Measurements from ENCODE around the gene LTC4S. TPM values are rescaled to one million over a fixed set of nuclear protein-coding genes. Genes with fewer than 3 reads are reported as not detected.

LTC4S gene
- total and polyA plus RNA-seq, 2 experiments from 2014 or later, result 5.8 to 10.1 TPM

DNA sequence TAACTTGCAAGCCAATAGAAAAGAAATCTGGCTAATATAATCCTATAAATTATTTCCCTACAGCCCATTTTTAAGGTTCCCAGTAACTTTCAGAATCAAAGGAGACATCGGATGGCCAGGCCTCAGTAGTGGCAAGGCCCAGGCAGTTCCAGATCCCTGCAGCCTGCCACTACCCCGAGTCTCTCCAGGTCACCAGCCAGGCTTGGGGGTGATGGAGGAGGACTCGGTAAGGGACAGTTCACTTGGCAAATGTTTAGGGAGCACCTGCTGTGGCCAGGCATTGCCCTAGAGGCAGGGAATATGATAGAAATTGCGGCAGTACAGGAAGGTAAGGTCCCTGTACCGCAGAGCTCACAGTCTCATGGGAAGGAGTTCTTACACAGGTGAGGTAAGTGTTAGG, 15.2 kb upstream of the LTC4S start:
- H3K36me3 ChIP-seq (ENCODE audit: insufficient read depth), result peaks cover 24% of the 10 kb centered on the region
- no peaks in the 10 kb centered on the region for H3K4me1 Mint-ChIP-seq
- no peak for DNase-seq (ENCODE audit: low spot score)

DNA sequence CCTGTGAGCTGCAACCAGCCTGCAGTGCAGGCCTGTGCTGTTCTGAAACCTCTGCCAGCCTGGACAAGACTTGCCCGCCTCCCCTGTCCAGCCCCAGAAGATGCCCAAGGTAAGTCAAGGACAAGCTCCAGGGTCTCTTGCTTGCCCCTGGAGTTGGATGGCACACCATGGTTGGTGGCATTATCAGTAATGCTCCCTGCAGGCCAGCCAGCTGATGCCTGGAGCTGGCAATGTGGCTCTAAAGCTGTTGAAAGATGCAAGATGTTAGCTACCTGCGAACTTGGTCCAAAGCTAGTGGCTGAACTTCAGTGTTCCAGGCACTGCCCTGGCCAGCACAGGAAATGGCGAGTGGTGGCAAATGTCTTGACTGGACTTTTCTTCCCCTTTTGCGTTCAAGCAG, 14.0 kb upstream of the LTC4S start:
- H2AFZ ChIP-seq, result no peak overlapping the region
- Mint-ChIP-seq H3K4me1 (no peaks in the 10 kb centered on the region), H3K27ac (no peak overlapping the region), H3K36me3 (ENCODE audit: low read depth) (peaks cover 40% of the 10 kb centered on the region), H3K27me3 (ENCODE audit: insufficient read depth, low read depth, poor library complexity) (peaks cover 4% of the 10 kb centered on the region), H3K4me3 (no peak overlapping the region), H3K9me3 (no peaks in the 10 kb centered on the region)
- peaks cover 22% of the 10 kb centered on the region for H3K36me3 ChIP-seq (ENCODE audit: insufficient read depth)
- no peak overlapping the region for H3K27ac ChIP-seq (ENCODE audit: low read depth)
- no peak overlapping the region for H3K4me3 ChIP-seq
- no peaks in the 10 kb centered on the region for H3K9me2 ChIP-seq (ENCODE audit: insufficient read depth)
- peaks cover 15% of the 10 kb centered on the region for H4K20me1 ChIP-seq (replicated peaks; ENCODE audit: insufficient read depth)
- H3K4me1 ChIP-seq (ENCODE audit: insufficient read depth), result no peaks in the 10 kb centered on the region
- ATAC-seq, result no peak
- H3K4me2 ChIP-seq, result no peak overlapping the region
- DNase-seq (ENCODE audit: low spot score), result no peak
- H3K79me2 ChIP-seq (replicated peaks; ENCODE audit: insufficient read depth), result no peaks in the 10 kb centered on the region
- peaks cover 3% of the 10 kb centered on the region; the same call in 1 of the 2 replicates for H3F3A ChIP-seq (replicated peaks; ENCODE audit: low read depth)
- H3K27me3 ChIP-seq (ENCODE audit: insufficient read depth), result no peaks in the 10 kb centered on the region
- TF ChIP-seq, protein P1, sequence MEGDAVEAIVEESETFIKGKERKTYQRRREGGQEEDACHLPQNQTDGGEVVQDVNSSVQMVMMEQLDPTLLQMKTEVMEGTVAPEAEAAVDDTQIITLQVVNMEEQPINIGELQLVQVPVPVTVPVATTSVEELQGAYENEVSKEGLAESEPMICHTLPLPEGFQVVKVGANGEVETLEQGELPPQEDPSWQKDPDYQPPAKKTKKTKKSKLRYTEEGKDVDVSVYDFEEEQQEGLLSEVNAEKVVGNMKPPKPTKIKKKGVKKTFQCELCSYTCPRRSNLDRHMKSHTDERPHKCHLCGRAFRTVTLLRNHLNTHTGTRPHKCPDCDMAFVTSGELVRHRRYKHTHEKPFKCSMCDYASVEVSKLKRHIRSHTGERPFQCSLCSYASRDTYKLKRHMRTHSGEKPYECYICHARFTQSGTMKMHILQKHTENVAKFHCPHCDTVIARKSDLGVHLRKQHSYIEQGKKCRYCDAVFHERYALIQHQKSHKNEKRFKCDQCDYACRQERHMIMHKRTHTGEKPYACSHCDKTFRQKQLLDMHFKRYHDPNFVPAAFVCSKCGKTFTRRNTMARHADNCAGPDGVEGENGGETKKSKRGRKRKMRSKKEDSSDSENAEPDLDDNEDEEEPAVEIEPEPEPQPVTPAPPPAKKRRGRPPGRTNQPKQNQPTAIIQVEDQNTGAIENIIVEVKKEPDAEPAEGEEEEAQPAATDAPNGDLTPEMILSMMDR (conservative IDR thresholded peaks at IDR 0.05; ENCODE audit: low read depth in 2 of 2), result no peak
- no peak for TF ChIP-seq ZNF114 (CRISPR knock-in tag; IDR thresholded peaks at IDR 0.05)
- TF ChIP-seq EZH2 (IDR thresholded peaks at IDR 0.05; ENCODE audit: low read depth, unreplicated experiment), result no peak
- TF ChIP-seq, protein P2, sequence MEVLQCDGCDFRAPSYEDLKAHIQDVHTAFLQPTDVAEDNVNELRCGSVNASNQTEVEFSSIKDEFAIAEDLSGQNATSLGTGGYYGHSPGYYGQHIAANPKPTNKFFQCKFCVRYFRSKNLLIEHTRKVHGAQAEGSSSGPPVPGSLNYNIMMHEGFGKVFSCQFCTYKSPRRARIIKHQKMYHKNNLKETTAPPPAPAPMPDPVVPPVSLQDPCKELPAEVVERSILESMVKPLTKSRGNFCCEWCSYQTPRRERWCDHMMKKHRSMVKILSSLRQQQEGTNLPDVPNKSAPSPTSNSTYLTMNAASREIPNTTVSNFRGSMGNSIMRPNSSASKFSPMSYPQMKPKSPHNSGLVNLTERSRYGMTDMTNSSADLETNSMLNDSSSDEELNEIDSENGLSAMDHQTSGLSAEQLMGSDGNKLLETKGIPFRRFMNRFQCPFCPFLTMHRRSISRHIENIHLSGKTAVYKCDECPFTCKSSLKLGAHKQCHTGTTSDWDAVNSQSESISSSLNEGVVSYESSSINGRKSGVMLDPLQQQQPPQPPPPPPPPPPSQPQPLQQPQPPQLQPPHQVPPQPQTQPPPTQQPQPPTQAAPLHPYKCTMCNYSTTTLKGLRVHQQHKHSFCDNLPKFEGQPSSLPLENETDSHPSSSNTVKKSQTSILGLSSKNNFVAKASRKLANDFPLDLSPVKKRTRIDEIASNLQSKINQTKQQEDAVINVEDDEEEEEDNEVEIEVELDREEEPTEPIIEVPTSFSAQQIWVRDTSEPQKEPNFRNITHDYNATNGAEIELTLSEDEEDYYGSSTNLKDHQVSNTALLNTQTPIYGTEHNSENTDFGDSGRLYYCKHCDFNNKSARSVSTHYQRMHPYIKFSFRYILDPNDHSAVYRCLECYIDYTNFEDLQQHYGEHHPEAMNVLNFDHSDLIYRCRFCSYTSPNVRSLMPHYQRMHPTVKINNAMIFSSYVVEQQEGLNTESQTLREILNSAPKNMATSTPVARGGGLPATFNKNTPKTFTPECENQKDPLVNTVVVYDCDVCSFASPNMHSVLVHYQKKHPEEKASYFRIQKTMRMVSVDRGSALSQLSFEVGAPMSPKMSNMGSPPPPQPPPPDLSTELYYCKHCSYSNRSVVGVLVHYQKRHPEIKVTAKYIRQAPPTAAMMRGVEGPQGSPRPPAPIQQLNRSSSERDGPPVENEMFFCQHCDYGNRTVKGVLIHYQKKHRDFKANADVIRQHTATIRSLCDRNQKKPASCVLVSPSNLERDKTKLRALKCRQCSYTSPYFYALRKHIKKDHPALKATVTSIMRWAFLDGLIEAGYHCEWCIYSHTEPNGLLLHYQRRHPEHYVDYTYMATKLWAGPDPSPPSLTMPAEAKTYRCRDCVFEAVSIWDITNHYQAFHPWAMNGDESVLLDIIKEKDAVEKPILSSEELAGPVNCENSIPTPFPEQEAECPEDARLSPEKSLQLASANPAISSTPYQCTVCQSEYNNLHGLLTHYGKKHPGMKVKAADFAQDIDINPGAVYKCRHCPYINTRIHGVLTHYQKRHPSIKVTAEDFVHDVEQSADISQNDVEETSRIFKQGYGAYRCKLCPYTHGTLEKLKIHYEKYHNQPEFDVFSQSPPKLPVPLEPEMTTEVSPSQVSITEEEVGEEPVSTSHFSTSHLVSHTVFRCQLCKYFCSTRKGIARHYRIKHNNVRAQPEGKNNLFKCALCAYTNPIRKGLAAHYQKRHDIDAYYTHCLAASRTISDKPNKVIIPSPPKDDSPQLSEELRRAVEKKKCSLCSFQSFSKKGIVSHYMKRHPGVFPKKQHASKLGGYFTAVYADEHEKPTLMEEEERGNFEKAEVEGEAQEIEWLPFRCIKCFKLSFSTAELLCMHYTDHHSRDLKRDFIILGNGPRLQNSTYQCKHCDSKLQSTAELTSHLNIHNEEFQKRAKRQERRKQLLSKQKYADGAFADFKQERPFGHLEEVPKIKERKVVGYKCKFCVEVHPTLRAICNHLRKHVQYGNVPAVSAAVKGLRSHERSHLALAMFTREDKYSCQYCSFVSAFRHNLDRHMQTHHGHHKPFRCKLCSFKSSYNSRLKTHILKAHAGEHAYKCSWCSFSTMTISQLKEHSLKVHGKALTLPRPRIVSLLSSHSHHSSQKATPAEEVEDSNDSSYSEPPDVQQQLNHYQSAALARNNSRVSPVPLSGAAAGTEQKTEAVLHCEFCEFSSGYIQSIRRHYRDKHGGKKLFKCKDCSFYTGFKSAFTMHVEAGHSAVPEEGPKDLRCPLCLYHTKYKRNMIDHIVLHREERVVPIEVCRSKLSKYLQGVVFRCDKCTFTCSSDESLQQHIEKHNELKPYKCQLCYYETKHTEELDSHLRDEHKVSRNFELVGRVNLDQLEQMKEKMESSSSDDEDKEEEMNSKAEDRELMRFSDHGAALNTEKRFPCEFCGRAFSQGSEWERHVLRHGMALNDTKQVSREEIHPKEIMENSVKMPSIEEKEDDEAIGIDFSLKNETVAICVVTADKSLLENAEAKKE (CRISPR knock-in tag; IDR thresholded peaks at IDR 0.05), result no peak
- TF ChIP-seq ZNF331 (CRISPR knock-in tag; IDR thresholded peaks at IDR 0.05; ENCODE audit: low read depth), result no peak
- no peak for TF ChIP-seq STAT1 (IDR thresholded peaks at IDR 0.05; ENCODE audit: unreplicated experiment)
- TF ChIP-seq POLR2AphosphoS5 (IDR thresholded peaks at IDR 0.05; ENCODE audit: low read depth), result no peak
- TF ChIP-seq, protein P3, sequence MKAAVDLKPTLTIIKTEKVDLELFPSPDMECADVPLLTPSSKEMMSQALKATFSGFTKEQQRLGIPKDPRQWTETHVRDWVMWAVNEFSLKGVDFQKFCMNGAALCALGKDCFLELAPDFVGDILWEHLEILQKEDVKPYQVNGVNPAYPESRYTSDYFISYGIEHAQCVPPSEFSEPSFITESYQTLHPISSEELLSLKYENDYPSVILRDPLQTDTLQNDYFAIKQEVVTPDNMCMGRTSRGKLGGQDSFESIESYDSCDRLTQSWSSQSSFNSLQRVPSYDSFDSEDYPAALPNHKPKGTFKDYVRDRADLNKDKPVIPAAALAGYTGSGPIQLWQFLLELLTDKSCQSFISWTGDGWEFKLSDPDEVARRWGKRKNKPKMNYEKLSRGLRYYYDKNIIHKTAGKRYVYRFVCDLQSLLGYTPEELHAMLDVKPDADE (IDR thresholded peaks at IDR 0.05), result no peak
- TF ChIP-seq NANOG (IDR thresholded peaks at IDR 0.05; ENCODE audit: borderline replicate concordance), result no peak
- no peak for TF ChIP-seq JUNB (IDR thresholded peaks at IDR 0.05; ENCODE audit: unreplicated experiment)
- no peak for TF ChIP-seq CREB1 (CRISPR knock-in tag; IDR thresholded peaks at IDR 0.05; ENCODE audit: low read depth)
- no peak for TF ChIP-seq EZH2phosphoT487 (IDR thresholded peaks at IDR 0.05; ENCODE audit: unreplicated experiment)

More for the DNA sequence above, 15.2 kb upstream of the LTC4S start:
- ATAC-seq, result no peak
- H3K27me3 Mint-ChIP-seq (ENCODE audit: insufficient read depth, low read depth, poor library complexity), result peaks cover 4% of the 10 kb centered on the region
- H3K27ac Mint-ChIP-seq, result no peak overlapping the region
- H3K4me3 Mint-ChIP-seq, result no peak overlapping the region
- no peaks in the 10 kb centered on the region for H3K9me2 ChIP-seq (ENCODE audit: insufficient read depth)
- TF ChIP-seq STAT1 (IDR thresholded peaks at IDR 0.05; ENCODE audit: unreplicated experiment), result no peak
- peaks cover 3% of the 10 kb centered on the region; the same call in 1 of the 2 replicates for H3F3A ChIP-seq (replicated peaks; ENCODE audit: low read depth)
- H3K27ac ChIP-seq (ENCODE audit: low read depth), result no peak overlapping the region
- no peaks in the 10 kb centered on the region for H3K79me2 ChIP-seq (replicated peaks; ENCODE audit: insufficient read depth)
- no peak overlapping the region for H3K4me2 ChIP-seq
- peaks cover 49% of the 10 kb centered on the region for H3K36me3 Mint-ChIP-seq (ENCODE audit: low read depth)
- H3K4me1 ChIP-seq (ENCODE audit: insufficient read depth), result no peaks in the 10 kb centered on the region
- H2AFZ ChIP-seq, result no peak overlapping the region
- H3K9me3 Mint-ChIP-seq, result no peaks in the 10 kb centered on the region
- peaks cover 15% of the 10 kb centered on the region for H4K20me1 ChIP-seq (replicated peaks; ENCODE audit: insufficient read depth)
- no peaks in the 10 kb centered on the region for H3K27me3 ChIP-seq (ENCODE audit: insufficient read depth)
- no peak overlapping the region for H3K4me3 ChIP-seq
